Measurements from ENCODE around the gene RUFY3. TPM values are rescaled to one million over a fixed set of nuclear protein-coding genes. Genes with fewer than 3 reads are reported as not detected.
A peak's percentile ranks its signal among the peaks of the same experiment; 100 is the strongest.

RUFY3 gene
- total and polyA plus RNA-seq, 2 of the 4 experiments (the other 2 are of a cell fraction), result 19.6 to 28.9 TPM

DNA sequence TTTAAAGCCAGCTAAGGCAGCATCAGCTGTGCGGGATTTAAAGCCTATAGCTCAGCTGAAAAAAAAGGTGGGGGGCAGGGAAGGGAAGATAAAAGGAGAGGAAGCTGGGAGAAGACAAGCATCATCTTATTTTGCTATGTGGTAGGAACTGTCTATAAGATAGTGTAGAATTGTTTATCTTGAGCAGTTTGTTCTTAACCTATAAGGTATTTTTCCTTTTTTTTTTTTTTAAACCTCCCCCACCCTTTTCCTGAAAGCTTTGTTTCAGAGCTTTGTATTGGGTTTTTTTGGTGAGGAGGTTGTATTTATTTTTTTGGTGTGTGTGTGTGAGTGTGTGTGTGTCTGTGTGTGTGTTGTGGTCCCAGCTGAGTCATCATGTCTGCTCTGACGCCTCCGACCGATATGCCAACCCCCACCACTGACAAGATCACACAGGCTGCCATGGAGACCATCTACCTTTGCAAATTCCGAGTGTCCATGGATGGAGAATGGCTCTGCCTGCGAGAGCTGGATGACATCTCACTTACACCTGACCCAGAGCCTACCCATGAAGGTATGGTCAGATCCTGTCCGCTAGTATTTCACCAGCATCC lies 531 bp downstream of the RUFY3 start:
- H2AFZ ChIP-seq (replicated peaks; ENCODE audit: low read length, poor library complexity), result peak overlapping the region; percentile 87
- H2AK9ac ChIP-seq (replicated peaks; ENCODE audit: low read depth, low read length, poor library complexity), result peak overlapping the region; percentile 90
- H3K27me3 ChIP-seq (ENCODE audit: control insufficient read depth, insufficient read depth, low read length), result no peaks in the 10 kb centered on the region
- H3K9me3 ChIP-seq (ENCODE audit: control insufficient read depth, insufficient read depth, low read length), result no peaks in the 10 kb centered on the region
- no CpG with 5 or more reads among the region's 7 CpGs for WGBS, 2 experiments (ENCODE audit: extremely low coverage in 2 of 2, insufficient read length in 1 of 2)
- ATAC-seq (ENCODE audit: low read depth), result peak; percentile 60
- peak overlapping the region; percentile 60 for H4K5ac ChIP-seq (ENCODE audit: low read depth, low read length)
- H4K20me1 ChIP-seq (ENCODE audit: insufficient read depth, low read length), result no peaks in the 10 kb centered on the region; the same call in 1 of the 2 replicates
- H3K27ac ChIP-seq (ENCODE audit: insufficient read depth, low read length), result peak overlapping the region; percentile 58; the same call in 1 of the 2 replicates
- H3K4me2 ChIP-seq (ENCODE audit: low read depth, low read length), result peak overlapping the region; percentile 86
- peak overlapping the region; percentile 46 for H3K4me3 ChIP-seq (ENCODE audit: insufficient read depth, low read depth, low read length)
- peak overlapping the region; percentile 77 for H3K14ac ChIP-seq (replicated peaks; ENCODE audit: low read depth, low read length)
- H2BK20ac ChIP-seq (ENCODE audit: low read depth, low read length), result peak overlapping the region; percentile 38; the same call in 1 of the 2 replicates
- H3K56ac ChIP-seq (ENCODE audit: extremely low read depth, insufficient read depth, low read length), result peak overlapping the region; percentile 90
- peak overlapping the region; percentile 87; the same call in 1 of the 2 replicates for H3K23ac ChIP-seq (ENCODE audit: low read depth, low read length)
- peak overlapping the region; percentile 62; the same call in 1 of the 3 replicates for H2BK15ac ChIP-seq (ENCODE audit: low read depth, low read length)
- H3K79me1 ChIP-seq (ENCODE audit: low read depth in 1 of 2, low read length in 2 of 2), result peaks cover 10 to 51% of the 10 kb centered on the region in 2 experiments
- no peaks in the 10 kb centered on the region; the same call in 1 of the 2 replicates for H3K4me1 ChIP-seq (ENCODE audit: control insufficient read depth, insufficient read depth, low read length)
- CTCF ChIA-PET, result interaction anchor here (0.8 to 2.1 kb wide), 3 partner anchors 9 to 70 kb away, joined by 3 to 9 read pairs (median 4); no protein-coding TSS in a partner anchor
- H2AK5ac ChIP-seq (ENCODE audit: low read depth, low read length), result peak overlapping the region; percentile 31
- H3K36me3 ChIP-seq (ENCODE audit: control insufficient read depth, insufficient read depth, low read length), result peaks cover 2% of the 10 kb centered on the region
- POLR2A ChIA-PET (ENCODE audit: unreplicated experiment), result interaction anchor here (0.7 kb wide), 1 partner anchor 12 kb away, joined by 3 read pairs; no protein-coding TSS in a partner anchor
- TSS peak; percentile 75 for BruUV-seq (replicated peaks)
- intact Hi-C loops (cut with micrococcal nuclease) (no loop called here), in situ Hi-C loops (cut with MboI; ENCODE audit: low sequenced_read_pairs) (no loop called here), dilution Hi-C loops (cut with HindIII; ENCODE audit: low sequenced_read_pairs, unreplicated experiment) (no loop called here)
- peak overlapping the region; percentile 80 for H3K9ac ChIP-seq (ENCODE audit: low read depth, low read length)
- peaks cover 3% of the 10 kb centered on the region for H3K9me1 ChIP-seq (ENCODE audit: insufficient read depth, low read length)
- peak overlapping the region; percentile 20 for H3K18ac ChIP-seq (ENCODE audit: low read depth, low read length)
- H2BK120ac ChIP-seq (ENCODE audit: low read depth, low read length), result peak overlapping the region; percentile 62
- TF ChIP-seq FOS (IDR thresholded peaks at IDR 0.05; ENCODE audit: low read depth, low read length), result peak; percentile 69
- TF ChIP-seq MAFK (IDR thresholded peaks at IDR 0.05; ENCODE audit: low read depth, low read length), result peak; percentile 57
- no peak for TF ChIP-seq RCOR1 (IDR thresholded peaks at IDR 0.05; ENCODE audit: insufficient replicate concordance, low read length)
- 0 out of 2 replicates have a peak, but pooled peaks have one; percentile 72 for TF ChIP-seq CHD1 (IDR thresholded peaks at IDR 0.05; ENCODE audit: low read depth, low read length)
- peak; percentile 37; the same call in 1 of the 2 replicates for TF ChIP-seq NFE2L2 (IDR thresholded peaks at IDR 0.05; ENCODE audit: low read depth, low read length)
- peak overlapping the region in 1 of 2 experiments; percentile 81; a peak in 2 of 4 replicates for H4K8ac ChIP-seq (ENCODE audit: low read depth in 2 of 2, low read length in 2 of 2)
- H3K4ac ChIP-seq (ENCODE audit: low read depth, low read length), result peak overlapping the region; percentile 79
- peak overlapping the region; percentile 66; the same call in 1 of the 2 replicates for H4K91ac ChIP-seq (ENCODE audit: insufficient read depth, low read depth, low read length)
- H2BK5ac ChIP-seq (ENCODE audit: low read depth, low read length, poor library complexity, severe bottlenecking), result peak overlapping the region; percentile 73
- peak; percentile 83 for DNase-seq

All from IMR-90 (cell line).